ENCODE data around the gene BBS9. TPM values are rescaled to one million over a fixed set of nuclear protein-coding genes. Genes with fewer than 3 reads are reported as not detected.

BBS9 gene
- total RNA-seq, 1 donor from 2014 or later: 19.6 TPM

DNA sequence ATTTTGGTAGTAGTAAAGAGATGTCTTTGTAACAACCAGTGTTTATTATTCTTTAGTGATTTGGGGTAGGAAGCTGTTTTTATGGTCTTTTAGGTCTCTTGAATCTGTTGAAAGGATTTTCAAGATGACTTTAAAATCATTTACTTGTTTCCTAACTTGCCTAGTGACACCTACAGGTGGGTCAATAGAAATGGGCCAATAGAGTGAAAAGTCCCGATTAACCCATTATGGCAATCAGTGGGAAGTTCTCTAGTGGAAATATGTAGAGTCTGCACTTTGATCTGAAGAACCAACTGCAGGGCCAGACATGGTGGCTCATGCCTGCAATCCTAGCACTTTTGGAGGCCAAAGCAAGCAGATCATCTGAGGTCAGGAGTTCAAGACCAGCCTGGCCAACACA, 401.3 kb downstream of the BBS9 start:
- no peaks in the 10 kb centered on the region for H3K36me3 ChIP-seq
- H3K4me1 ChIP-seq: no peaks in the 10 kb centered on the region
- intact Hi-C loops (cut with DNase I): no loop called here
- no peak for ATAC-seq
- H3K27ac ChIP-seq: no peak overlapping the region
- H3K4me3 ChIP-seq: no peak overlapping the region
- H3K9me3 ChIP-seq: no peaks in the 10 kb centered on the region
- no peak for DNase-seq
- no peaks in the 10 kb centered on the region for H3K27me3 ChIP-seq
- no peak for TF ChIP-seq CTCF (IDR thresholded peaks at IDR 0.05)

DNA sequence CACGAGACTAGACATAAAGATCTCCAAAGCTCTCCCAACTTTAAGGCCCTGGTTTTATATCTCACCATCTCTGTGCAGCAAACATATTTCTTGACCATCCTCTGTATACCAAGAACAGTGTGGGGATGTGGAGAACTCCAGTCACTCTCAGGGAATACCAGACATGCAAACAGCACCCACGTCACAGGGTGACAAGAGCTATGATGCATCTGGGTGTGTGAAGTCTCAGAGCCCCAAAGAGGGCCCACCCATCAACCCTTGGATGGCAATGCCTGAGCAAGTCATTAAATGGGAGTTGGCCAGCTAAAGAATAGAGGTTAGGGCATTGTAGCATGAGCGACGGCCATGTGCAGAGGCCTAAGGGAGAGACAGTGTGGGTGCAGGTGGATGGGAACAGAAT, 402.5 kb downstream of the BBS9 start:
- ATAC-seq (no peak), DNase-seq (no peak)
- Histone ChIP-seq H3K27me3 (no peaks in the 10 kb centered on the region), H3K4me1 (no peaks in the 10 kb centered on the region), H3K27ac (no peak overlapping the region), H3K4me3 (no peak overlapping the region), H3K9me3 (no peaks in the 10 kb centered on the region), H3K36me3 (no peaks in the 10 kb centered on the region)
- intact Hi-C loops (cut with DNase I): no loop called here
- TF ChIP-seq CTCF (IDR thresholded peaks at IDR 0.05): no peak

DNA sequence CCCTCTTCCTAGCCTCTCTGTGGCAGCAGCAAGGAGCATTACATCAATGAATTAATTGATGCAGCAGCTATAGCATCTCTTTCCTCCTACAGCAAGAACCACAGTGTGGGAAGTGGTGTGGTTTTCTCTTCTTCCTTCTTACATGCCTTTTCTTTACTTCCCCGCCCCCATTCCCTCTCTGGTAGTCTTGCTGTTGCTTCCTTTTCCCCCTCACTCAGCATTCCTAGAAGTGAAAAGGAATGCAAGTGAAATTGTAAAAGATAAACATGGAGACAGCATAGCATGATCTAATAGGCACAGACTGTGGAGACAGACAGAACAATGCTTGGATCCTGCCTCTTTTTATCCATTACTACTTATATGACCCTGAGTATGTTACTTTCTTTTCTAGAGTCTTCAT, 405.5 kb downstream of the BBS9 start:
- Histone ChIP-seq H3K36me3 (no peaks in the 10 kb centered on the region), H3K4me3 (no peak overlapping the region), H3K9me3 (no peaks in the 10 kb centered on the region), H3K27ac (no peak overlapping the region), H3K27me3 (no peaks in the 10 kb centered on the region), H3K4me1 (no peaks in the 10 kb centered on the region)
- TF ChIP-seq CTCF (IDR thresholded peaks at IDR 0.05): no peak
- intact Hi-C loops (cut with DNase I): no loop called here
- DNase-seq (no peak), ATAC-seq (no peak)

GRCh38 chr7:33535989-33536388, 406.6 kb downstream of the BBS9 start:
- intact Hi-C loops (cut with DNase I): no loop called here
- Histone ChIP-seq H3K36me3 (no peaks in the 10 kb centered on the region), H3K4me1 (no peaks in the 10 kb centered on the region), H3K27me3 (no peaks in the 10 kb centered on the region), H3K4me3 (no peak overlapping the region), H3K27ac (no peak overlapping the region), H3K9me3 (no peaks in the 10 kb centered on the region)
- DNase-seq (no peak), ATAC-seq (no peak)
- no peak for TF ChIP-seq CTCF (IDR thresholded peaks at IDR 0.05)

DNA sequence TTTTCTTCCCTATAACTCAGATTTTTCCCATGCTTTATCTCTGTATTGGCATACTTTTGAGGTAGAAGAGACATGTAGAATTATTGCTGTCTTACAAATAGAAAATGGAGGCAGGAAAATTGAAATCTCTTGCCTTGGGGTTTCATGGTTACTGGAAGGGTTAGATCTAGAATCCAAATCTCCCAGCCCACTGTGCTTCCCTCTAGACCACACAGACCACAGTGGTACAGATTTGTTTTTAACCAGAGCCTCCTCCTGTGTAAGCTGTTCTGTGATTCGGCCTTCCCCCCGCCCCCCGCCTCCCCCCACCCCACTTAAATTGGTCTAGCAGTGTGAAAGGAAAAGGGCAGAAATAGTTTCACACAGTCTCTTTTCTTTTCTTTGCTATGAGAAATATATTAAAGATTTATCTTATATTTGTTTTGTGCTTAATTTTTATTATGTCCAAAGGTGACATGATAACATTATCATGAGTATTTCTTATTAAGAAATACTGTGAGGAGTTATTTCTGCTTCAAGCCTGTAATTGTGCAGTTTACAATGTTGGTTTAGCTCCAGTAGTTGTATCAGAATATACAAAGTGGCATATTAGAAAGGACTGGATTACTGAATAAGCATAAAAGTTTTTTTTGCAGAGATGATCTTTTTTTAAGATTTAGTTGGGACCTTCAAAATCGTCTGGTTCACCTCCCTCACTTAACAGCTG, 407.2 kb downstream of the BBS9 start:
- TF ChIP-seq CTCF (IDR thresholded peaks at IDR 0.05): no peak

DNA sequence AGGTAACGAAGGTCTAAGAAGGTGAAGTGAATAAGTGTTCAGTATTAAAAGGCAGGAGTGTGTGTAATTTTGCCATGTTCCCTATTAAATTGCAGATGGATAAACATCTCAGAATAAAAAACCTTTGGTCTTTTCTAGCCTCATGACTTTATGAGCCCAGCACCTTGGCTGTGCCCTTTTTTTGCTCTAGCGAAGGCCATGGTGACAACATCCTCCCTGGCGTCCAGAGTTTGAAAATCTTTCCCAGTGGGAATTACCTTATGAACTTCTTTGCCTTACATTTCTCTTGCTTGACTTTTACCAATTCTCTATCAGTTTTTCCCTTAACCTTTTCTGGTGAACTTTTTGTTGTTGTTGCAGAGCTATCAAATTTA, 407.7 kb downstream of the BBS9 start:
- TF ChIP-seq CTCF (IDR thresholded peaks at IDR 0.05): no peak
- no peaks in the 10 kb centered on the region for H3K9me3 ChIP-seq
- no peak overlapping the region for H3K27ac ChIP-seq
- DNase-seq (no peak), ATAC-seq (no peak)
- H3K36me3 ChIP-seq: no peaks in the 10 kb centered on the region
- no peak overlapping the region for H3K4me3 ChIP-seq
- H3K27me3 ChIP-seq: no peaks in the 10 kb centered on the region
- intact Hi-C loops (cut with DNase I): no loop called here
- no peaks in the 10 kb centered on the region for H3K4me1 ChIP-seq

More for the DNA sequence above, 407.2 kb downstream of the BBS9 start:
- no peak for DNase-seq
- H3K27me3 ChIP-seq: no peaks in the 10 kb centered on the region
- intact Hi-C loops (cut with DNase I): no loop called here
- no peaks in the 10 kb centered on the region for H3K36me3 ChIP-seq
- no peak overlapping the region for H3K4me3 ChIP-seq
- no peak overlapping the region for H3K27ac ChIP-seq
- no peaks in the 10 kb centered on the region for H3K4me1 ChIP-seq
- no peak for ATAC-seq
- no peaks in the 10 kb centered on the region for H3K9me3 ChIP-seq
